Measurements from ENCODE around the gene CNTN4. TPM values are rescaled to one million over a fixed set of nuclear protein-coding genes. Genes with fewer than 3 reads are reported as not detected.
"Not testable (repeated sequence)": the region's sequence is repeated elsewhere in the genome, so short reads cannot be mapped to it uniquely, and the experiment has no call there.

The CNTN4 gene
- total and polyA plus RNA-seq, 3 experiments from 2014 or later, result not detected

DNA sequence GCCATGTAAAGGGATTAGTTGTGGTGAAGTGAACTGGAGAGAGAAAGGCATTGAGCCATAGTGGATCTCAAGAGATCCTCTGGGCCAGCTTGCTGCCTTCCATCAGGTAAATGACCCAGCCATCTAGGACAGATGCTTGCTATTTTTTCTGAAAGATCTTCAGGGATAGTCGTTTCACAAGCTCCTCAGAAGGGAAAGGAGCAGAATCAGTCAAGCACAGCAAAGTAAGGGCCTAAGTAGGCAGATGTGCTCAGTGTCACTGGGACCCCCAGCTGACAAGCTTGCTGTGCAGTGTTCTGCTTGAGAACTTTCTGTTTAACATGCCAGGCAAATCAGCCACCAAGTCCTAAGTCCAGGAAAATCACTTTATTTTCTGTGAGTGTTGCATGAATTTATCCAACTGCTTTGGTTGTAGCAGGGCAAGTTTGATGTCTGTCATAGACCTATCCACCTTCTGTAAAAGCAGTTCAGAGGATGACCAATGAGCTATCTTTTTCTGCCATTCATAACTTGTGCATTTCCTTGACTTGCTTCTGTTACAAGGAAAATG lies 691.7 kb downstream of the CNTN4 start:
- POLR2A ChIA-PET, result no interaction called here
- H3K4me1 Mint-ChIP-seq, result no peaks in the 10 kb centered on the region
- DNase-seq, result no peak
- no peak overlapping the region for H3K4me3 ChIP-seq (ENCODE audit: low read length)
- H3K36me3 Mint-ChIP-seq, result no peaks in the 10 kb centered on the region
- H3K4me1 ChIP-seq (ENCODE audit: insufficient read depth, low read length), result no peaks in the 10 kb centered on the region
- H3K27ac Mint-ChIP-seq, result no peak overlapping the region
- CTCF ChIA-PET, result no interaction called here
- H3K36me3 ChIP-seq (ENCODE audit: insufficient read depth, low read length), result no peaks in the 10 kb centered on the region
- H3K9me3 ChIP-seq (ENCODE audit: low read length), result no peaks in the 10 kb centered on the region
- H3K9me3 Mint-ChIP-seq, result no peaks in the 10 kb centered on the region
- H3K4me3 Mint-ChIP-seq, result no peak overlapping the region
- H3K27me3 Mint-ChIP-seq, result peaks cover 0 to 2% of the 10 kb centered on the region in 2 donors
- no peaks in the 10 kb centered on the region for H3K27me3 ChIP-seq (ENCODE audit: insufficient read depth, low read length, poor library complexity, severe bottlenecking)
- H3K27ac ChIP-seq (ENCODE audit: low read depth, low read length), result no peak overlapping the region

DNA sequence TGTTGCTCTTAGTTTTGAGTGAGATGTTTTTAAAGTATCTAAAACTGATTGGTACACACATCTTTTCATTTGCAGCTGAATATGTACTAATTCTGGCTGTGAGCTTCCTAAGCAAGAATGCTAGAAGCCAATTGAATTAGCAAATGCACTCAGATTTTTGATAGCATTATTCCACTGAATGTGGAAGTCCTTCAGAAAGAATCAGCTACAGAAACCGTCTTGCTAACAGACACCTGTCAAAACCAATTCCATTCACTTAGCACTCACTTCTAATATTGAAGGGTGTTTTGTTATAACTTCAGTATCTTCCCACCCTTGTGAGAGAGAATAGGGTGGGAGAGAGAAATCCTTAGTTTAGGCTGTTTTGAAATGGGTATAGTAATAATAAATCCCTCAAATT lies 693.8 kb downstream of the CNTN4 start:
- no peaks in the 10 kb centered on the region for H3K9me3 ChIP-seq (ENCODE audit: low read length)
- Mint-ChIP-seq H3K4me1 (no peaks in the 10 kb centered on the region), H3K27ac (no peak overlapping the region), H3K27me3 (no peaks in the 10 kb centered on the region), H3K4me3 (no peak overlapping the region), H3K36me3 (no peaks in the 10 kb centered on the region), H3K9me3 (no peaks in the 10 kb centered on the region)
- no peaks in the 10 kb centered on the region for H3K36me3 ChIP-seq (ENCODE audit: insufficient read depth, low read length)
- H3K4me3 ChIP-seq (ENCODE audit: low read length), result no peak overlapping the region
- ChIA-PET POLR2A (no interaction called here), CTCF (no interaction called here)
- DNase-seq, result no peak
- no peaks in the 10 kb centered on the region for H3K27me3 ChIP-seq (ENCODE audit: insufficient read depth, low read length, poor library complexity, severe bottlenecking)
- no peak overlapping the region for H3K27ac ChIP-seq (ENCODE audit: low read depth, low read length)
- H3K4me1 ChIP-seq (ENCODE audit: insufficient read depth, low read length), result no peaks in the 10 kb centered on the region

- DNase-seq, result no peak
- no peak overlapping the region for H3K27ac Mint-ChIP-seq
- no peaks in the 10 kb centered on the region for H3K4me1 ChIP-seq (ENCODE audit: insufficient read depth, low read length)
- H3K27ac ChIP-seq (ENCODE audit: low read depth, low read length), result no peak overlapping the region
- POLR2A ChIA-PET, result no interaction called here
- H3K36me3 ChIP-seq (ENCODE audit: insufficient read depth, low read length), result no peaks in the 10 kb centered on the region
- no peaks in the 10 kb centered on the region for H3K27me3 ChIP-seq (ENCODE audit: insufficient read depth, low read length, poor library complexity, severe bottlenecking)
- no peaks in the 10 kb centered on the region for H3K36me3 Mint-ChIP-seq
- H3K4me3 Mint-ChIP-seq, result no peak overlapping the region
- peaks cover 0 to 1% (median 0%) of the 10 kb centered on the region in 5 donors for H3K9me3 Mint-ChIP-seq
- H3K4me1 Mint-ChIP-seq, result no peaks in the 10 kb centered on the region
- H3K9me3 ChIP-seq (ENCODE audit: low read length), result no peaks in the 10 kb centered on the region
- no peak overlapping the region for H3K4me3 ChIP-seq (ENCODE audit: low read length)
- H3K27me3 Mint-ChIP-seq, result no peaks in the 10 kb centered on the region
- CTCF ChIA-PET, result no interaction called here
These were observed 695.3 kb downstream of the CNTN4 start for GRCh38 chr3:2793987-2794386.

GRCh38 chr3:2802429-2802828 lies 703.8 kb downstream of the CNTN4 start:
- peaks cover 0 to 10% of the 10 kb centered on the region in 2 donors for H3K27me3 Mint-ChIP-seq
- Histone ChIP-seq H3K27ac (ENCODE audit: low read depth, low read length) (no peak overlapping the region), H3K36me3 (ENCODE audit: insufficient read depth, low read length) (no peaks in the 10 kb centered on the region), H3K27me3 (ENCODE audit: insufficient read depth, low read length, poor library complexity, severe bottlenecking) (no peaks in the 10 kb centered on the region), H3K4me1 (ENCODE audit: insufficient read depth, low read length) (no peaks in the 10 kb centered on the region), H3K9me3 (ENCODE audit: low read length) (no peaks in the 10 kb centered on the region), H3K4me3 (ENCODE audit: low read length) (no peak overlapping the region)
- H3K27ac Mint-ChIP-seq, result no peak overlapping the region
- ChIA-PET CTCF (no interaction called here), POLR2A (no interaction called here)
- no peaks in the 10 kb centered on the region for H3K4me1 Mint-ChIP-seq
- no peak overlapping the region for H3K4me3 Mint-ChIP-seq
- peaks cover 0 to 1% (median 0%) of the 10 kb centered on the region in 5 donors for H3K9me3 Mint-ChIP-seq
- H3K36me3 Mint-ChIP-seq, result no peaks in the 10 kb centered on the region
- DNase-seq, result no peak

DNA sequence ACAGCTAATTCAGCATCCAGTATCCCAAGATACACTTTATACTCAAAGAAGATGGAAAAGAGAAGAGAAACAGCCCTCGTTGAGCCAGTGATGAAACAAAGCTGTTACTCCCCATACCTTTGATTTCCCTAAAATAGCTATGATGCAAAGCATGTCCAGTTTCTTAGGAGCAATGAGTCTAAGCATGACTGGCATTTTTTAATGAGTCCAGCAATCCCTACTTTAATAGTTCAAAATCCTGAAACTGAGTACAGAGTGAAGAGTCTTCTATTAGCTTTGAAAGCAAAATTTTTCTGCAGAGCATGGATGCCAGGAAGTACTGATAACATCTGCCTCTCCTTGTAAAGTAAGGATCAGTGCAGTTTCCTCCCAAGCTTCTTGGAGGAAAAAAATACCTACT lies 708.8 kb downstream of the CNTN4 start:
- no peaks in the 10 kb centered on the region for H3K36me3 ChIP-seq (ENCODE audit: insufficient read depth, low read length)
- no peak overlapping the region for H3K4me3 ChIP-seq (ENCODE audit: low read length)
- no peak overlapping the region for H3K27ac ChIP-seq (ENCODE audit: low read depth, low read length)
- H3K9me3 ChIP-seq (ENCODE audit: low read length), result no peaks in the 10 kb centered on the region
- H3K27me3 Mint-ChIP-seq, result peaks cover 1 to 7% of the 10 kb centered on the region in 2 donors
- peaks cover 0 to 7% (median 0%) of the 10 kb centered on the region in 5 donors for H3K9me3 Mint-ChIP-seq
- DNase-seq, result no peak
- H3K4me3 Mint-ChIP-seq, result no peak overlapping the region
- H3K27ac Mint-ChIP-seq, result no peak overlapping the region
- ChIA-PET CTCF (no interaction called here), POLR2A (no interaction called here)
- H3K27me3 ChIP-seq (ENCODE audit: insufficient read depth, low read length, poor library complexity, severe bottlenecking), result no peaks in the 10 kb centered on the region
- no peaks in the 10 kb centered on the region for H3K4me1 Mint-ChIP-seq
- H3K4me1 ChIP-seq (ENCODE audit: insufficient read depth, low read length), result no peaks in the 10 kb centered on the region
- no peaks in the 10 kb centered on the region for H3K36me3 Mint-ChIP-seq

DNA sequence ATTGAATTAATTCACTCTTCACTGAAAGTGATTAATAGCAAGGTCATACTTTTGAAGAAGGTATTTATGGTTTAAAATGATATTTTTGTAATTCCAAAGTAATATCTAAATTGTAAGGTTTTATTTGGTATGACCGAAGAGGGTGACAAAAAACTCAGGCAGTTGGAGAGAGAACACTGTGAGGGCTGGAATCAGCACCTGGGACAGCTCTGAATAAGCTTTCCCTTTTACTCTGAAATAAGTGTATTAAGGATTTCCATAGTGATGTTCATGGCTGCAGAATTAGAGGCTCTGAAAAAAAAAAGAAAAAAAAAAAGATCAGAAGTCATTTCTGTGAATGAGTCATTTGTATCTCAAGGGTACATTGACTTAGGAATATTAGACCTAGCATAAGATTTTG lies 712.1 kb downstream of the CNTN4 start:
- Mint-ChIP-seq H3K27ac (no peak overlapping the region), H3K36me3 (no peaks in the 10 kb centered on the region), H3K27me3 (peaks cover 0 to 1% of the 10 kb centered on the region in 2 donors), H3K4me1 (no peaks in the 10 kb centered on the region), H3K9me3 (peaks cover 0 to 7% (median under 1%) of the 10 kb centered on the region in 5 donors), H3K4me3 (no peak overlapping the region)
- no peaks in the 10 kb centered on the region for H3K4me1 ChIP-seq (ENCODE audit: insufficient read depth, low read length)
- H3K36me3 ChIP-seq (ENCODE audit: insufficient read depth, low read length), result no peaks in the 10 kb centered on the region
- H3K9me3 ChIP-seq (ENCODE audit: low read length), result no peaks in the 10 kb centered on the region
- CTCF ChIA-PET, result no interaction called here
- POLR2A ChIA-PET, result no interaction called here
- H3K4me3 ChIP-seq (ENCODE audit: low read length), result no peak overlapping the region
- no peaks in the 10 kb centered on the region for H3K27me3 ChIP-seq (ENCODE audit: insufficient read depth, low read length, poor library complexity, severe bottlenecking)
- DNase-seq, result no peak
- H3K27ac ChIP-seq (ENCODE audit: low read depth, low read length), result no peak overlapping the region

- CTCF ChIA-PET, result no interaction called here
- Histone ChIP-seq H3K27me3 (ENCODE audit: insufficient read depth, low read length, poor library complexity, severe bottlenecking) (no peaks in the 10 kb centered on the region), H3K36me3 (ENCODE audit: insufficient read depth, low read length) (no peaks in the 10 kb centered on the region), H3K4me1 (ENCODE audit: insufficient read depth, low read length) (no peaks in the 10 kb centered on the region), H3K4me3 (ENCODE audit: low read length) (no peak overlapping the region), H3K27ac (ENCODE audit: low read depth, low read length) (no peak overlapping the region), H3K9me3 (ENCODE audit: low read length) (no peaks in the 10 kb centered on the region)
- no peak overlapping the region for H3K27ac Mint-ChIP-seq
- DNase-seq, result no peak
- H3K27me3 Mint-ChIP-seq, result peaks cover 0 to 2% of the 10 kb centered on the region in 2 donors
- H3K36me3 Mint-ChIP-seq, result no peaks in the 10 kb centered on the region
- H3K4me1 Mint-ChIP-seq, result no peaks in the 10 kb centered on the region
- H3K4me3 Mint-ChIP-seq, result no peak overlapping the region
- peaks cover 0 to 2% (median 0%) of the 10 kb centered on the region in 5 donors for H3K9me3 Mint-ChIP-seq
- POLR2A ChIA-PET, result no interaction called here
These were observed 720.9 kb downstream of the CNTN4 start for GRCh38 chr3:2819571-2819970.

DNA sequence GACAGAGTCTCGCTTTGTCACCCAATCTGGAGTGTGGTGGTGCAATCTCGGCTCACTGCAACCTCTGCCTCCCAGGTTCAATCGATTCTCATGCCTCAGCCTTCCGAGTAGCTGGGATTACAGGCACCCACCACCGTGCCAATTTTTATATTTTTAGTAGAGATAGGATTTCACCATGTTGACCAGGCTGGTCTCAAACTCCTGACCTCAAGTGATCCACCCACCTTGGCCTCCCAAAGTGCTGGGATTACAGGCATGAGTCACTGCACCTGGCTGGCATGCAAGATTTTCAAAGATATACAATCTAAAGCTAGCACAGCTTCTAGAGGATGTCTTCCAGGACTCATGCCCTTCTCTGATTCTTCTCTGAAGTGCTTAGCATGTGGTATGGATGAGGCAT lies 722.3 kb downstream of the CNTN4 start:
- not testable (repeated sequence) for H3K9me3 ChIP-seq (ENCODE audit: low read length)

DNA sequence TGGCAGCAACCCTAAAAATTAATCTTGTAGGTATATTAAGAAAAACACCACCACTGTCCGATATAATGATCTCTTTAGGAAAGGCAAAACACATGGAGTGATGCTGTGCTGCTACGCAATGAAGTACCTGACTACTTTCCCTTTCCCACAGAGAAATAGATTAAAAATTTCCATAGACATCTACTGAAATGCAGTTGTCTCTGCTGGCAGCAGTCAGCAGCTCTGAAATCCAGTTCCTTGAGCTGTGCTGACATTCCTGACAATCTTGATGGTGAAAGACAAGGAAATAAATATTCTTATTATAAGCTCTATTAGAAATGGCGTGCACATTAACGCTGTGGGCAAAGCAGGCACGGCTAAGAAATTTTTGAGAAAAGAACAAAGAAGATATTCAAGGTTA lies 723.9 kb downstream of the CNTN4 start:
- Histone ChIP-seq H3K27me3 (ENCODE audit: insufficient read depth, low read length, poor library complexity, severe bottlenecking) (no peaks in the 10 kb centered on the region), H3K9me3 (ENCODE audit: low read length) (no peaks in the 10 kb centered on the region), H3K36me3 (ENCODE audit: insufficient read depth, low read length) (no peaks in the 10 kb centered on the region), H3K27ac (ENCODE audit: low read depth, low read length) (no peak overlapping the region), H3K4me1 (ENCODE audit: insufficient read depth, low read length) (no peaks in the 10 kb centered on the region), H3K4me3 (ENCODE audit: low read length) (no peak overlapping the region)
- no peaks in the 10 kb centered on the region for H3K4me1 Mint-ChIP-seq
- H3K27me3 Mint-ChIP-seq, result peaks cover 0 to 4% of the 10 kb centered on the region in 2 donors
- no peak overlapping the region for H3K4me3 Mint-ChIP-seq
- no peak for DNase-seq
- no peaks in the 10 kb centered on the region for H3K36me3 Mint-ChIP-seq
- no peaks in the 10 kb centered on the region for H3K9me3 Mint-ChIP-seq
- POLR2A ChIA-PET, result no interaction called here
- CTCF ChIA-PET, result no interaction called here
- no peak overlapping the region for H3K27ac Mint-ChIP-seq

More for the DNA sequence above, 722.3 kb downstream of the CNTN4 start:
- H3K27me3 ChIP-seq (ENCODE audit: insufficient read depth, low read length, poor library complexity, severe bottlenecking); H3K36me3 ChIP-seq (ENCODE audit: insufficient read depth, low read length); H3K4me3 Mint-ChIP-seq; H3K4me1 Mint-ChIP-seq; H3K27me3 Mint-ChIP-seq; POLR2A ChIA-PET; H3K4me1 ChIP-seq (ENCODE audit: insufficient read depth, low read length); H3K27ac ChIP-seq (ENCODE audit: low read depth, low read length); DNase-seq; H3K27ac Mint-ChIP-seq; H3K4me3 ChIP-seq (ENCODE audit: low read length); H3K36me3 Mint-ChIP-seq; H3K9me3 Mint-ChIP-seq; CTCF ChIA-PET: not testable (repeated sequence)

Measured in CD8-positive, alpha-beta memory T cell (primary cell).